ENCODE results near the gene CWF19L2. TPM values are rescaled to one million over a fixed set of nuclear protein-coding genes. Genes with fewer than 3 reads are reported as not detected.

CWF19L2 gene
- total and polyA plus RNA-seq, 2 experiments from 2014 or later, result 20.3 to 27.2 TPM

- no peak for TF ChIP-seq ZNF462 (CRISPR knock-in tag; IDR thresholded peaks at IDR 0.05)
- TF ChIP-seq EZH2phosphoT487 (IDR thresholded peaks at IDR 0.05; ENCODE audit: unreplicated experiment), result no peak
- no peak for TF ChIP-seq CREB1 (CRISPR knock-in tag; IDR thresholded peaks at IDR 0.05; ENCODE audit: low read depth)
- no peak for TF ChIP-seq CTCF (conservative IDR thresholded peaks at IDR 0.05; ENCODE audit: low read depth in 2 of 2)
- no peak for TF ChIP-seq NANOG (IDR thresholded peaks at IDR 0.05; ENCODE audit: borderline replicate concordance)
- no peak for TF ChIP-seq POLR2AphosphoS5 (IDR thresholded peaks at IDR 0.05; ENCODE audit: low read depth)
- no peak for TF ChIP-seq ZNF114 (CRISPR knock-in tag; IDR thresholded peaks at IDR 0.05)
- TF ChIP-seq ETS1 (IDR thresholded peaks at IDR 0.05), result no peak
These were observed 24.6 kb upstream of the CWF19L2 start (continued) for GRCh38 chr11:107482234-107482633.

Data from GM23338 (cell line).